ENCODE results near the gene GOLGA8O. TPM values are rescaled to one million over a fixed set of nuclear protein-coding genes. Genes with fewer than 3 reads are reported as not detected.
"Not testable (repeated sequence)": the region's sequence is repeated elsewhere in the genome, so short reads cannot be mapped to it uniquely, and the experiment has no call there.

The GOLGA8O gene, protein sequence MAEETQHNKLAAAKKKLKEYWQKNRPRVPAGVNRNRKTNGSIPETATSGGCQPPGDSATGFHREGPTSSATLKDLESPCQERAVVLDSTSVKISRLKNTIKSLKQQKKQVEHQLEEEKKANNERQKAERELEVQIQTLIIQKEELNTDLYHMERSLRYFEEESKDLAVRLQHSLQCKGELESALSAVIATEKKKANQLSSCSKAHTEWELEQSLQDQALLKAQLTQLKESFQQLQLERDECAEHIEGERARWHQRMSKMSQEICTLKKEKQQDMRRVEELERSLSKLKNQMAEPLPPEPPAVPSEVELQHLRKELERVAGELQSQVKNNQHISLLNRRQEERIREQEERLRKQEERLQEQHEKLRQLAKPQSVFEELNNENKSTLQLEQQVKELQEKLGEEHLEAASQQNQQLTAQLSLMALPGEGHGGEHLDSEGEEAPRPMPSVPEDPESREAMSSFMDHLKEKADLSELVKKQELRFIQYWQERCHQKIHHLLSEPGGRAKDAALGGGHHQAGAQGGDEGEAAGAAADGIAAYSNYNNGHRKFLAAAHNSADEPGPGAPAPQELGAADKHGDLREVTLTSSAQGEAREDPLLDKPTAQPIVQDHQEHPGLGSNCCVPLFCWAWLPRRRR
- total RNA-seq (2021; ENCODE audit: unreplicated experiment) (0.49 TPM), Bru-seq, nascent RNA (percentile 25 among the genes with signal in this experiment), BruChase-seq, experiment 1, labeled RNA remaining after a 6-hour chase (percentile 43 among the genes with signal in this experiment), BruChase-seq, experiment 2, labeled RNA remaining after a 2-hour chase (percentile 31 among the genes with signal in this experiment)
- 1.1 and 1.2 TPM in 2 replicates for polyA plus RNA-seq (2012)
- long read RNA-seq: 0 reads

GRCh38 chr15:32455534-32455933, at the start of gene GOLGA8O:
TSS of gene GOLGA8O (minus strand) at chr15:32455634. CDS start at chr15:32455536, 98 bp downstream.
- BruUV-seq (replicated peaks); ATAC-seq; H3K4me3 ChIP-seq (replicated peaks in 1 of 2; ENCODE audit: low read depth in 1 of 2, low read length in 2 of 2); H3K9ac ChIP-seq (ENCODE audit: low read length); H3K9me3 ChIP-seq (ENCODE audit: control insufficient read depth in 1 of 2, insufficient read depth in 1 of 2, low read depth in 1 of 2, low read length in 2 of 2); intact Hi-C loops (cut with micrococcal nuclease); H3K27me3 ChIP-seq (ENCODE audit: insufficient read depth, low read length); RAD21 ChIA-PET (ENCODE audit: low non-redundant PET in 1 of 2, low total read pairs in 2 of 2, uncharacterized antibody in 2 of 2, unreplicated experiment in 2 of 2); DNase-seq (ENCODE audit: low read depth, low spot score); H3K36me3 ChIP-seq (ENCODE audit: control insufficient read depth in 1 of 2, insufficient read depth in 2 of 2, low read length in 2 of 2); H3K9me2 ChIP-seq (ENCODE audit: insufficient read depth); H3K4me2 ChIP-seq (ENCODE audit: low read length); POLR2A ChIA-PET; H3K27ac ChIP-seq (ENCODE audit: low read depth, low read length); H2AFZ ChIP-seq (ENCODE audit: low read depth, low read length, poor library complexity, severe bottlenecking); H4K20me1 ChIP-seq (ENCODE audit: insufficient read depth); H3K79me2 ChIP-seq (ENCODE audit: insufficient read depth, low read length); H3K4me1 ChIP-seq (ENCODE audit: control insufficient read depth in 1 of 2, insufficient read depth in 2 of 2, low read length in 2 of 2); CTCF ChIA-PET: not testable (repeated sequence)

DNA sequence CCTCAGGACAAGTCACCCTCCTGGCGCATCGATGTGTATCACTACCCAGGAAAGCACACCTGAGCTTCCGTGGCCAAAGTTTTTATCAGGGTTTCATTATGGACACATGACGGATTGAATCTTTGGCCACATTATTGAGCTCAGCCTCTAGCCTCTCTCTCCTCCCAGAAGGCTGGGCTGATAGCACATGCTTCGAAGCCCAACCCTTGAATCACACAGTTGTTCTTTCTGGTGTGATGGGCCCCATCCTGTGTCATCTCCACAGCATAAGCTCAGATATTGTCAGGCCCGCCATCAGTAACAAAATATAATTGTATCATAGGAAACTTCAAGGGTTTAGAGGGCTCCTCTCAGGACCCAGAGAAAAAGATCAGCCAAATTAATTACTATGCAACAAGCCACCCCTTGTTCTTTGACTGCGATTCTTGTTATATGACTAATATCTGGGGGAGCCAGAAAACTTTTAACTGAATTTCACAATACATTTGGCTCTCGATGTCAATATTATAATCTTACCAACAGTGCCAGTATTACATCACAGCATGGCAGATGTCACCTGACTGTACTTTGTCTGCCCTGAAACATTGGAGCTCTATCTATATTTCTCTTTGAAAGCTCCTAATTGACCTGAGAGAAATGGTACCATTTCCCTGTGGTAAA, 48.8 kb upstream of the GOLGA8O start:
- H3K27me3 ChIP-seq (ENCODE audit: insufficient read depth, low read length); POLR2A ChIA-PET; H3K36me3 ChIP-seq (ENCODE audit: control insufficient read depth in 1 of 2, insufficient read depth in 2 of 2, low read length in 2 of 2); H2AFZ ChIP-seq (ENCODE audit: low read depth, low read length, poor library complexity, severe bottlenecking); RAD21 ChIA-PET (ENCODE audit: low non-redundant PET in 1 of 2, low total read pairs in 2 of 2, uncharacterized antibody in 2 of 2, unreplicated experiment in 2 of 2); H3K79me2 ChIP-seq (ENCODE audit: insufficient read depth, low read length); BruUV-seq (replicated peaks); DNase-seq (ENCODE audit: low read depth, low spot score); H3K4me1 ChIP-seq (ENCODE audit: control insufficient read depth in 1 of 2, insufficient read depth in 2 of 2, low read length in 2 of 2); H3K4me2 ChIP-seq (ENCODE audit: low read length); H3K27ac ChIP-seq (ENCODE audit: low read depth, low read length); ATAC-seq; H4K20me1 ChIP-seq (ENCODE audit: insufficient read depth); intact Hi-C loops (cut with micrococcal nuclease); H3K4me3 ChIP-seq (replicated peaks in 1 of 2; ENCODE audit: low read depth in 1 of 2, low read length in 2 of 2); H3K9me3 ChIP-seq (ENCODE audit: control insufficient read depth in 1 of 2, insufficient read depth in 1 of 2, low read depth in 1 of 2, low read length in 2 of 2); H3K9ac ChIP-seq (ENCODE audit: low read length); H3K9me2 ChIP-seq (ENCODE audit: insufficient read depth); CTCF ChIA-PET: not testable (repeated sequence)

- H3K4me2 ChIP-seq (ENCODE audit: low read length); H4K20me1 ChIP-seq (ENCODE audit: insufficient read depth); H3K9me3 ChIP-seq (ENCODE audit: control insufficient read depth in 1 of 2, insufficient read depth in 1 of 2, low read depth in 1 of 2, low read length in 2 of 2); H3K9ac ChIP-seq (ENCODE audit: low read length); H3K27me3 ChIP-seq (ENCODE audit: insufficient read depth, low read length); intact Hi-C loops (cut with micrococcal nuclease); POLR2A ChIA-PET; ATAC-seq; H2AFZ ChIP-seq (ENCODE audit: low read depth, low read length, poor library complexity, severe bottlenecking); H3K36me3 ChIP-seq (ENCODE audit: control insufficient read depth in 1 of 2, insufficient read depth in 2 of 2, low read length in 2 of 2); H3K27ac ChIP-seq (ENCODE audit: low read depth, low read length); DNase-seq (ENCODE audit: low read depth, low spot score); H3K79me2 ChIP-seq (ENCODE audit: insufficient read depth, low read length); H3K9me2 ChIP-seq (ENCODE audit: insufficient read depth); H3K4me3 ChIP-seq (replicated peaks in 1 of 2; ENCODE audit: low read depth in 1 of 2, low read length in 2 of 2); CTCF ChIA-PET; BruUV-seq (replicated peaks); H3K4me1 ChIP-seq (ENCODE audit: control insufficient read depth in 1 of 2, insufficient read depth in 2 of 2, low read length in 2 of 2); RAD21 ChIA-PET (ENCODE audit: low non-redundant PET in 1 of 2, low total read pairs in 2 of 2, uncharacterized antibody in 2 of 2, unreplicated experiment in 2 of 2): not testable (repeated sequence)
Measured at GRCh38 chr15:32502946-32503345, 47.5 kb upstream of the GOLGA8O start.

- H3K4me2 ChIP-seq (ENCODE audit: low read length); BruUV-seq (replicated peaks); H3K36me3 ChIP-seq (ENCODE audit: control insufficient read depth in 1 of 2, insufficient read depth in 2 of 2, low read length in 2 of 2); H3K9me3 ChIP-seq (ENCODE audit: control insufficient read depth in 1 of 2, insufficient read depth in 1 of 2, low read depth in 1 of 2, low read length in 2 of 2); RAD21 ChIA-PET (ENCODE audit: low non-redundant PET in 1 of 2, low total read pairs in 2 of 2, uncharacterized antibody in 2 of 2, unreplicated experiment in 2 of 2); H3K79me2 ChIP-seq (ENCODE audit: insufficient read depth, low read length); H3K27me3 ChIP-seq (ENCODE audit: insufficient read depth, low read length); intact Hi-C loops (cut with micrococcal nuclease); H3K9me2 ChIP-seq (ENCODE audit: insufficient read depth); POLR2A ChIA-PET; H2AFZ ChIP-seq (ENCODE audit: low read depth, low read length, poor library complexity, severe bottlenecking); H3K4me1 ChIP-seq (ENCODE audit: control insufficient read depth in 1 of 2, insufficient read depth in 2 of 2, low read length in 2 of 2); H3K9ac ChIP-seq (ENCODE audit: low read length); H3K4me3 ChIP-seq (replicated peaks in 1 of 2; ENCODE audit: low read depth in 1 of 2, low read length in 2 of 2); H3K27ac ChIP-seq (ENCODE audit: low read depth, low read length); ATAC-seq; CTCF ChIA-PET; H4K20me1 ChIP-seq (ENCODE audit: insufficient read depth); DNase-seq (ENCODE audit: low read depth, low spot score): not testable (repeated sequence)
Measured at GRCh38 chr15:32492768-32493167, 37.3 kb upstream of the GOLGA8O start.
